HG03575 (cell line): ENCODE measurements around the gene KCNQ2.
"Not testable (repeated sequence)": the region's sequence is repeated elsewhere in the genome, so short reads cannot be mapped to it uniquely, and the experiment has no call there.

Source experiments
- ATAC-seq: cut with Tn5 transposase; IDR thresholded peaks from one replicate; pipeline ENCODE4 v1.9.1; 2021; ENCODE audit not compliant: unreplicated experiment, insufficient number of reproducible peaks, low FRiP score; ENCODE audit errors: extremely low read depth

Gene KCNQ2

DNA sequence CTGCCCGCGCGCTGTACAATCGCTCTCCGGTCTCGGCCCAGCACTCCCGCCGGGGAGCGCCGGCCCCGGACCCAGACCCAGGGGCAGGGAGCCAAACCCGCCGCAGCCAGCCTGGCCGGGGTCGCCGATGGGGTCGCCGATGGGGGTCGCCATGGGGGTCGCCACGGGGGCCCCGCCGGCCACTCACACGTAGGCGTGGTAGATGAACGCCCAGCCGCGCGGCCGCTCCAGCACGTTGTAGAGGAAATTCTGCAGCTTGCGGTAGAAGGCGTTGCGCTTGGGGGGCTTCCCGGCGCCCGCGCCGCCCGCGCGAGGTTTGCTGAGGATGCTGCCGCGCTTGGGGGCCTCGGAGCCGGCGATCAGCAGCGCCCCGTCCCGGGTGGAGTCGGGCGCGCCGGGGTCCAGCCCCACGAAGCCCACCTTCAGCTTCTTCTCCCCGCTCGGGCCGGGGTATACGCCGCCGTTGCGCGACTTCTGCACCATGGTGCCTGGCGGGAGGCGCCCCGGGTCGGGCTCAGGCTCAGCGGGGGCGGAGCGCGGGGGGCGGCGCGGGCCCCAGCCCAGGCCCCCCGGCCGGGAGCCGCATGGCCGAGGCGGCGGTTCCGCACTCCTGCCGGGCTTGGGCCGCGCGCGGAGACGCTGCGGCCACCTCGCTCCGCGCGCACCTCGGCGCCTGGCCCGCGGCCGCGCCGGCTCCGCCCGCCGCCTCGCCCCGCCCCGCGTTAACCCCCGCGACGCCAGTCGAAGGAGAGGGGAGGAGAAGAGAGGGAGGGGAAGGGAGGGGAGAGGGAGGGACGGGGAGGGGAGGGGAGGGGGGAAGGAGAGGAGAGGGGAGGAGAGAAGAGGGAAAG lies at the start of gene KCNQ2:
TSS of gene KCNQ2 (minus strand) at position 675 of the 851 bp plus-strand sequence. CDS start at position 483, 192 bp downstream.
- no peak for ATAC-seq

DNA sequence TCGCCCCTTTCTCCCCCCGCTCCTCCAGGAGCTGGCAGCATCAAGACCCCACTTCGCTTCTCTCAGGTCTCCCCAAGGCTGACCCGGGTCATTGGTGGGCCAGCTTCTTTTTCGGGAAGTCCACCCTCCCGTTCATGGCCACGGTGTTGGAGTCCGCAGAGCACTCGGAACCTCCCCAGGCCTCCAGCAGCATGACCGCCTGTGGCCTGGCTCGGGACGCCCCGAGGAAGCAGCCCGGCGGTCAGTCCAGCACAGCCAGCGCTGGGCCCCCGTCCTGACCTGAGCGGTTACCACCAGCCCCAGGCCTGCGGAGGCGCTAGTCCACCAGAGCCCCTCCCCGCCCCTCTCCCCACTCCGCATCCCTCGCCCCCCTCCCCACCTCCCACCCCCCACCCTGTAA lies 49.1 kb upstream of the KCNQ2 start:
- no peak for ATAC-seq

DNA sequence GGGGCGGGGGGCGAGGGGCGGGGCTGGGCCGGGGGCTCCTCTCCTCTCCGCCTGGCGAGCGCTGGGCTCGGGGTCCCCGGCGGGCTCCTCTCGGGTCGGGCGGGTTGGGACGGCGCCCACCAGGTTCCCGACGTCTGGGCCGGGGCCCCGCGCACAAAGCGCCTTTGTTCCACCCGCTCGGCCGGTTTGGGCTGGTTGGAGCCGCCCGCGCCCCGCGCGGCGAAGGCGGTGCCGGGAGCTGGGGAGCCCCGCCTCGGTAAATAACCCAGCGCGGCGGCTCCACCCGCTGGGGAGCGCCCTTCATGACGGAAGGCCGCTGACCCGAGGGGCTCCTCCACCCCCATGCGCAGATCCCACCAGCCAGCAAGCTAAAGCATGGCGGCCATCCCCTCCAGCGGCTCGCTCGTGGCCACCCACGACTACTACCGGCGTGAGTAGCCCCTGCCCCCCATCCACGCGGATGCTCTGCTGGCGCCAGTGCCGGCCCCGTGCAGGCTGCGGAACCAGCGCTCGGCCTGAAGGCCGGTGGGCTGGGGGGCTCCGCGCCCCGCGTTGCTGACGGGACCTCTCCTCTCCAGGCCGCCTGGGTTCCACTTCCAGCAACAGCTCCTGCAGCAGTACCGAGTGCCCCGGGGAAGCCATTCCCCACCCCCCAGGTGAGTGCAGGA lies 48.6 kb upstream of the KCNQ2 start:
- ATAC-seq, result no peak

DNA sequence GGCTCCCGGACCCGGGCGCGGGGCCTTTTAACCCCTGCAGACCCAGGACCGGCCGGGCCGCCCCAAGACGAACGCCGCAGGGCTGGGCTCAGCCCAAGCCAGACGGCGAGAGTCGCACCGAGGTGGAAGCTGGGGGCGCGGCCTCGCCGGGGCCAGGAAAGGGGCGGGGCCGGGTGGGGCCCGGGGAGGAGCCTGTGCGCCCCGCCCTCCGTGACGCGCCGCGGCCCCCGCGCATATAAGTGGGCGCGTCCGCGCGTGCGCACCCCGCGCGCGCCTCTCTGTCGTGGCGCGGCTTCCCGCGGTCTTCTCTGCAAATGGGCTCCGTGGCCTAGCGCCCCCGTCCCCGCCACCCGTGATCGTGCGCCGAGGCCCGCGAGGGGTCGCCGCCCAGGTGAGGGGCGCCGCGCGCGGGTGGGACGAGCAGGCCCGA lies 48.1 kb upstream of the KCNQ2 start, which contains the start of gene PPDPF:
TSS of gene PPDPF (plus strand) at position 262 of the 430 bp plus-strand sequence. CDS start 544 bp downstream, outside the sequence.
- ATAC-seq, result no peak

DNA sequence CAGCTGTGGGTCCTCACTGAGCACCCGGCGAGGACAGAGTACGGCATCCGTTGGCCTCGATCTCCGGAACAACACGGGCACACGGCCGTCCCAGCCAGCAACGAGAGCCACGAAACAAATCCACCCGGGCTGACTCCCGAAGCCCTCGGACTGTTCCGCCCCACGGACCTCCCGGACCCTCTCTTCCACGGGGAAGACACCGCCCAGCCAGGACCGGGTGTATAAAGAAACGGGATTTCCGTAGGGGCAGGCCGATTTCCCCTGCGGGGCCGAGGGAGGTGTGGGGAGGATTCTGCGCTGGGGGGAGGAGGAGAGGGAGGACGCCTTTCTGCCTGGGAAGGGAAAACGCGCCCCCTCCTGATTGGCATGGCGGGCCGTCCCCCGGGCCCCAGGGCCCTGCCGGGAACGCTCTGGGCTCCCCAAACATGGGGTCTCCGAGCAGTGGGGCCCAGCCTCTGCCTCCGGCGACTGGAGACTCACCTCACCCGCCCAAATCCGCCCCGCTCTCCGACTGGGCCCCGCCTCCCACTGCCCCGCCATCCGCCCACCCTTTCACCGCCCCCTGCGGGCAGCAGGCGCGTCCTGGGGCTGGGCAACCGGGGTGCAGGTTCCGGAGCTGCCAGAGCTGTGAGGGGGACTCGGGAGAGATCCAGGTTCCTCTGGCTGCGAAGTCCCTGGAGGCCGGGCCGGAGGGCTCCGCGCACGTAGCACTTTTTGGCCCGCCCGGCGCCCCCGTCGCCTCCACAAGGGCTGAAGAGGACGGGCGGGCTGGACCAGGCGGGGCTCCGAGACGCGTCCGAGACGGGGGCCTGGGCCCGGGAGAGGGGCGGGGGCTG lies 47.4 kb upstream of the KCNQ2 start:
- no peak for ATAC-seq

DNA sequence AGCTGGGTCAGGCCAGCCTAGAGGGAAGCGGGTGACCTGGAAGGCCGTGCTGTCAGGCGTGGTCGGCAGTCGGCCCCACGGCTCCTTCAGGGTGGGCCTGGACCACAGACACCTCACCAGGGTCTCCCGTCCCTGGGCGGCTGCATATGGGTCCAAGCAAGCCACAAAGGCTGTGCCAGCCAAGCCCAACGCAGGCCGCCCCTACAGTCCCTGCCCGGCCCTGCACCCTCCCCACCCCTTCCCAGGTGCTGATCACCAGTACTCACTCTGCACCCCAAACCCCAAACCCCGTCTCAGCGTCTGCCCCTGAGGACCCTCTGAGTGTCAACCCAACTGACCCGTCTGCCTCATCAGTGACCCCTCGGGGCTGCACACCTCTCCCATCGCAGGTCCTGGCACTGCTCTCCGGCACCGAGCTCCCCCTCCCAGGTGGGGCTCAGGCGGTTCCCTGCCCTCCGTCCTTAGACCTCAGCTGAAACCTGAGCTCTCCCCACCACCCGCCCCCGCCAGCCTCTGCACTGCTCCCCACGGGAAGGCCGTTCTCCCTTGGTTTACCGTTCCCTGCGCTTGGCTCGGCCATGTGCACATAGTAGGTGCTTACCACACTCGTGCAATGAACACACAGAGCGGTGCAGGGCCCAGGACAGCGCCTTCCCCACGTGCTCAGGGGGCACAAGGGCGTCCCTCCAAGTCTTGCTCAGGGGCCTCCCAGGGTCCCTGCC lies 46.7 kb upstream of the KCNQ2 start:
- ATAC-seq, result no peak

DNA sequence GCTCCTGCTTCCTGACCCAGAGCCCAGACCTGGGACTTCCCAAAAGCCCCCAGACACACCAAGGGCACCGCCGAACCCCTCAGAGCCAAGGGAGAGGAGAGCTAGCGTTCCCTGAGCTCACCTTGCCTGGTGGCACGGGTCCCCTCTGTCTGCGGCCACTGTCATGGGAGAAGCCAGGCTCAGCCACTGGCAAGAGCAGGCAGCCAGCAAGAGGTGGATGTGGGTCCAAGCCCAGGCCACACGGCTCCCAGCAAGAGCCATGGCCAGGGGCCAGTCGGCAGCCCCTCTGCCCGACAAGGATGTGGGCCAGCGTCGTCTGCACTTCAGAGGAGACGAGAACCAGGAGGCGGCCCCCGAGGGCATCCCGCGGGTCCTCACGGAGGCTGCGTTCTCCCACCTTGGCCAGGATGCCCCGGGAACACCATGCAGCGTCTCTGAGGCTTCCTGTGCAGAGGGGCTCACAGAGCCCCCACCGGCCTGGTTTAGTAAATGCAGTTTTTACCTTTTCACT lies 46.0 kb upstream of the KCNQ2 start:
- ATAC-seq, result no peak

DNA sequence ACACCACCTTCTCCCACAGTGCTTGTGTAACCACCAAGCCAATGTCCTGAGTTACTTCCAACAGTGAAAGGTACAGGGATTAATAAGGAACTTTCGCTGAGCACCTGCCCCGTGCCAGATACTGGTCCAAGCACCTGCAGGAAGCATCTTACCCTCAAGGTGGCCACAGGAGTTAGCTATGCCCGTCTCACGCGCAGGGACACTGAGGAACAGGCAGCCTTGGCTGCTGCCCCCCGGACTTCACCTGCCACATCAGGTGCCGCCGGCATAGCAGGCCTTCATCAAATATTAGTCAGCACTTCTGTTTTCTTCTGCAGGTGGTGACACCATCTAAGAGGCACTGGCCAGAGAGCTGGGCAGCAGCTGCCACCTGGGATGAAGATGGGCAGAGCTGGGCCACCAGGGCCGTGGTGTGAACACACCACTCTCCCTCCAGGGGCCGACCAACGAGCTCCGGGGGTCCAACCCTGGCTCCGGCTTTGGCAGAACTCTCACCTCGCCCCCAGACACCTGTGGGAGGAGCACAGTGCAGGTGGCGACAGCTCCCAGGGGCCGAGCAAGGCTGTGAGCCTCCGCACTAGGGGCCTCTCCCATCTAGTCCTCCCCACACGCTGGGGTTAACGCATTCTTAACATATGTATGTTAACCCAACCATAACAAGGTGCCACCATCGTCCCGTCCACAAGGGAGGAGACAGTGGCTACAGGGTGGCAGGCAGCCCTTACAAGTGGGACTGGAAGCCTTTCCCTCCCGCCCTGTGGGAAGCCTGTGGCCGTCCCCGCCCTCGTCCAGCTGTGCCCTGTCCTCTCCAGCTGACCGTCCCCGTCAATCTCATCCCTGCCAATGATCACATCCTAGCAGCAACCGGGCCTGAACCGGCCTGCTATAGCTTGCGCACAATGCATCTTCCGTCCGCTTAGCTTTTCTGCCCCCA lies 45.2 kb upstream of the KCNQ2 start:
- ATAC-seq, result no peak

DNA sequence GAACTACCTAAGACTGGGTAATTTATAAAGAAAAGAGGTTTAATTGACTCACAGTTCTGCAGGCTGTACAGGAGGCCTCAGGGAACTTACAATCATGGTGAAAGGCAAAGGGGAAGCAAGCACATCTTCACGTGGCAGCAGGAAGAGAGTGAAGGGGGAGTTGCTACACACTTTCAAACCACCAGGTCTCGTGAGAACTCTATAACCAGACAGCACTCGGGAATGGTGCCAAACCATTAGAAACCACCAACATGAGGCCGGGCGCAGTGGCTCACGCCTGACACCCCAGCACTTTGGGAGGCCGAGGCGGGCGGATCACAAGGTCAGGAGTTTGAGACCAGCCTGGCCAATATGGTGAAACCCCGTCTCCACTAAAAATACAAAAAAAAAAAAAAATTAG lies 42.1 kb upstream of the KCNQ2 start:
- not testable (repeated sequence) for ATAC-seq

DNA sequence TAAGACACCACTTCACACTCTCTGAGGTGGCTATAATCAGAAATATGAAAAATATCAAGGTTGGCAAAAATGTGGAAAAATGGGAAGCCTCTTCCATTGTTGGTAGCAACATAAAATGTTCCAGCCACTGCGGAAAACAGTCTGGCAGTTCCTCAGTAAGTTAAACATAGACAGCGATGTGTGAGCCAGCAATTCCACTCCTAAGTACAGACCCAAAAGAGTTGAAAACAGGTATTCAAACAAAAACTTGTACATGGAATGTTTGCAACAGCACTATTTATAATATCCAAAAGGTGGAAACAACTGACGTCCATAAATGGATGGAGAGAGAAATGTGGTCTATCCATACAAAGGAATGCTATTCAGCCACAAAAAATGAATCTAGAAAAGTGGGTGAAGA lies 40.8 kb upstream of the KCNQ2 start:
- no peak for ATAC-seq

DNA sequence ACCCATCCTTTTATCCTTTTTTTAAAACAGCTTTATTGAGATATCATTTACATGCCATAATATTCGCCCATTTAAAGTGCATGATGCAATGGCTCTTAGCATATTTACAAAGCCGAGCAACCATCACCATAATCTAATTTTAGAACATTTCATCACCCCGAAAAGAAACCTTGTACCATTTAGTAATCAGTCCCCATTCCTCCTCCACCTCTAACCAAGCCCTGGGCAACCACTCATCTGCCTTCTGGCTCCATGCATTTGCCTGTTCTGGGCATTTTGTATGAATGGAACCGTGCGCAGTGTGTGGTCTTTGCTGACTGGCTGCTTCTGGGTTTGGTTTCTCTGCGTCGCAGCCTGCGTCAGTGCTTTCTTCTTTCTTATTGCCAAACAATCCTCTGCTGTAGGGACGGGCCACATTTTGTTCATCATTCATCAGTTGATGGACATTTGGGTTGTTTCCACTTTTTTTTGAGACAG lies 36.7 kb upstream of the KCNQ2 start:
- ATAC-seq, result no peak

DNA sequence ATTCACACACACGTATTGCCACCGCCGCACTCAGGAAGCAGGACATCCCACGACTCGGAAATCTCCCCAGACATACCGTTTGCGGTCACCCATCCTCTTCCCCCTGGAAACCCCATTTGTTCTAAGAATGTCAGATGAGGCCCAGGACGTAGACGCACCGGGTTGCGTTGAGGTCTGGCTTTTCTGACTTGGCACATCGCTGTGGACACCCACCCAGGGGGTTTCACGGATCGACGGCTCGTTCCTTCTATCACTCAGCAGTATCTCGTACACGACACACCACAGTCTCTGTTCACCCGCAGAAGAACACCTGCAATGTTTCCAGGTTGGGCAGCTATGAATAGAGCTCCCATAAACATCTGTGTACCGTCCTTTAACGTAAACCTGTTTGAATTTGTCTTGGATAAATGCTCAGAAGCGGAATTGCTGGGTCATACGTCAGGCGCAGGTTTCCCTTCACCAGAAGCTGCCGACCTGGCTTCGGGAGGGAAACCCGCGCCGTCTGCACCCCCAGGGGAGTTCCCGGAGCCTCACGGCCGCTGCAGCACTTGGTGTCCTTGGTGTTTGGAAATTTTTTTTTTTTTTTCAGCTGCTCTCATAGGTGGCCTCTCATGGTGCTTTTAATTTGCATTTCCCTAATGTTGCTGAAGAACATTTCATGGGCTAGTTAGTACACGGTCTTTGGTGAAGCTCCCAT lies 35.8 kb upstream of the KCNQ2 start:
- no peak for ATAC-seq

DNA sequence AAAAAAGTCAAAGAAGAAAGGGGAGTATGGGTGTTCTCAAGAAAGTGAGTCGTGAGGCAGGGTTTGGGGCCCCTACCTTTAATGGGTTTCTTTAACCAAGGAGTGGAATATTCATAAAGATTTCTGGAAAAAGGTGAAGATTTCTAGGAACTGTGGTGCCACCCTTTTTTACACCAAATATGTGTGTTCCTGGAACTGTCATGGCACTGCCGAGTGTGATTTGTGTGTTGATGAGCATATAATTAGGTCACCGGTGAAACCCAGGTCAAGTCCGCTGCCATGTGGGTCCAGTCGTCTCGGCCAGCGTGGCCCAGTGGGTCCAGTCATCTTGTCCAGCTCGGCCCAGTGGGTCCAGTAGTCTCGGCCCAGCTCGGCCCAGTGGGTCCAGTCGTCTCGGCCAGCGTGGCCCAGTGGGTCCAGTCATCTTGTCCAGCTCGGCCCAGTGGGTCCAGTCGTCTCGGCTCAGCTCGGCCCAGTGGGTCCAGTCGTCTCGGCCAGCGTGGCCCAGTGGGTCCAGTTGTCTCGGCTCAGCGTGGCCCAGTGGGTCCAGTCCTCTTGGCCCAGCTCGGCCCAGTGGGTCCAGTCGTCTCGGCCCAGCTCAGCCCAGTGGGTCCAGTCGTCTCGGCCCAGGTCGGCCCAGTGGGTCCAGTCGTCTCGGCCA lies 34.8 kb upstream of the KCNQ2 start:
- ATAC-seq, result no peak

DNA sequence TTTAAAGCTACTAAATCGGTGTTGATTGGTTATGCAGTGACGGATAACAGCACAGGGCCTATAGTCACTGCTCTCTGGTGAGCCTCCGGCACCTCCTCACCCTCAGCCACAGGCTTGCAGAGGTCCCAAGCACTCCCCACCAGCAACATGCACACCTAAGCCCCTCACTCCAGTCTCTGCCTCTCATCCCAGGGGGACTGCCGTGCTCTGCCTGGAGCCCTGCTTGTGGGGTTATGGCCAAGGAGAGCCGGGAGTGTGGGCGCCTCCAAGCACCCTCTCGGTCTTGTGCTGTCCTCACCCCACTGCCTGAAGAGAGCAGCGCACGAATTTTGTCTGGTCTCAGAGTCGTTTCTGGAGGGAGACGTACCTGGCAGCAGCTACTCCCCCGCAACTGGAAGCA lies 33.3 kb upstream of the KCNQ2 start:
- no peak for ATAC-seq

DNA sequence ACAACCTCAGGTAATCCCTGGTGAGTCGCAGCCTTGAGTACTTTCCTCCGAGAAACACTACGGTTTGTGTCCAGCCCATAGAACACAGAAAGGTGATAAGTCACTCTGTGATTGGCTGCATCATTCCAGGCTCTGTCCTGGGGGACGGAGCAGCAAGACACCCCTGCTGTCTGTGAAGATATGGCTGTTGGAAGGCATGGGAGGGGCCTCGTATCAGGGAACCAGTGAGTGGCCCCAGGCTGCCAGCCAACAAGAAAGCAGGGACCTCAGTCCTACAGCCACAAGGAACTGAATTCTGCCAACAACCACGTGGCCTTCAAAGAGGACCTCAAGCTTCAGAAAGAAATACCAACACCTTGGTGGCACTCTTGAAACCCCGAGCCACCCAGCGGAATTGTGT lies 32.8 kb upstream of the KCNQ2 start:
- no peak for ATAC-seq

DNA sequence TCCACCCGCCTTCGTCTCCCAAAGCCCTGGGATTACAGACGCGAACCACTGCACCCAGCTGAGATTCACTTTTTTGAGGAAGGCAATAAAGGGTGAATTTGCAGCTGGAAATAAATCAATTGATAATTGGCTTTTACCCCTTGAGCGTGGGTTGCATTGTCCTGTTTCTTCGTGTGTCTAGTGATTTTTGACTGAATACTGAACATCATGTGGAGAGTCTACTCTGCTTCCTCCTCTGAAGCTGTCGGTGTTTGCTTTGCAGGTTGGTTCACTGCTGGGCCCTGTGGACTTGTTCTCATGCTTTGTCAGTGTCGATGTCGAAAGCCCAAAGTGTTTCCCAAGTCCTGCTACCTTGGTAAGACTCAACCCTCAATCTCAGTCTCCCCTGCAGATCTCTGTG lies 32.2 kb upstream of the KCNQ2 start:
- no peak for ATAC-seq

DNA sequence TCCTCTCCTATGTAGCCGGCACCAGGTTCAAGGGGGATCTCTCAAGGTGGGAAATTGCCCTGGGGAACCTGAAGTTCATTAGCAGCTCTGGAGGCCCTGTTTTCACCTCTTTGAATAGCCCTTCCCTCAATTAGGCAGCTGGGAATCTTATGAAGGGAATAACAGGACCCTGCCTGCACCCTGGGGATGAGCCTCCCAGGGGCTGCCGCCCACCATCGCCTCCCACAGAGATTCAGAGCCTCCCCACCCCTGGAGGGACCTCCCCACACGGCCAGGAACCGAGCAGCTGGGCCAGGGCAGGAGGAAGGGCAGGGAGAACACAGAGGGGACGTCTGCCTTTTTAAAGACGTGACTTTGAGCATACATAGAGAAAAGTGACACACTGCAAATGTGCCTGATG lies 31.1 kb upstream of the KCNQ2 start:
- ATAC-seq, result no peak
